HG03060 (cell line): ENCODE measurements around the gene CPVL.

Experiments
- ATAC-seq: cut with Tn5 transposase; IDR thresholded peaks from one replicate; pipeline ENCODE4 v1.9.1; 2021; ENCODE audit warnings: low read depth, moderate number of reproducible peaks; ENCODE audit not compliant: unreplicated experiment

CPVL gene

DNA sequence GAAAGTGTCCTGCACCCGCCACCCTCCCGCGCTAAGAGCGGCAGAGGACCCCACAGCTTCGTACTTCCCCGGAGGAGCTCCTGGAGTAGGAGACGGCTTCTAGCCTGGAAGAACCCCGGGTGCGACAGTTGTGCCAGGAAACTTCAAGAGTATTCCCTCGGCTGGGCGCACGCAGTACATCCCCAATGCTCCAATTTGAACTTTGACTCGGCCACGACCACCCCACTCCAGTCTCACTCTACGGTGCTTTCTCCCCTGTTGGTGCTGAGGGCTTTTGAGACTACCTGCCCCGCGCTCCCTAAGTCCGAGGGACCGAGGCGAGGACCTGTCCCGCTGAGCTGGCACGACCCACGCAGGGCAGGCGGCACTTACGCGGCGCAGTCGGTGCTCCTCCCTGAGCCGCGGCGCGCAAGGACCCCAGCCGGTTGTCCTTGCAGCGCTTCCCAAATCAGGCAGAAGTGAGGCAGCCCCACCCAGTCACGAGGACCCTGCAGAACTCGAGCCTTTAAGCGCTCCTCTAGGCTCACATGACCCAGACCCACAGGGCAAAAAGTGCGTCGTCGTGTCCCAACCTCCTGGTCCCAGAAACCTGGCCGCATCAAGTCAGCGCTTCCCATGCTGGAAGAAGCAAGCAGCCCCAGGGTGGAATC is at the start of gene CPVL:
Gene CPVL, minus strand, starts transcription at position 481 of the 650 bp plus-strand sequence. CDS start 25,476 bp downstream, outside the sequence.
- ATAC-seq: no peak

DNA sequence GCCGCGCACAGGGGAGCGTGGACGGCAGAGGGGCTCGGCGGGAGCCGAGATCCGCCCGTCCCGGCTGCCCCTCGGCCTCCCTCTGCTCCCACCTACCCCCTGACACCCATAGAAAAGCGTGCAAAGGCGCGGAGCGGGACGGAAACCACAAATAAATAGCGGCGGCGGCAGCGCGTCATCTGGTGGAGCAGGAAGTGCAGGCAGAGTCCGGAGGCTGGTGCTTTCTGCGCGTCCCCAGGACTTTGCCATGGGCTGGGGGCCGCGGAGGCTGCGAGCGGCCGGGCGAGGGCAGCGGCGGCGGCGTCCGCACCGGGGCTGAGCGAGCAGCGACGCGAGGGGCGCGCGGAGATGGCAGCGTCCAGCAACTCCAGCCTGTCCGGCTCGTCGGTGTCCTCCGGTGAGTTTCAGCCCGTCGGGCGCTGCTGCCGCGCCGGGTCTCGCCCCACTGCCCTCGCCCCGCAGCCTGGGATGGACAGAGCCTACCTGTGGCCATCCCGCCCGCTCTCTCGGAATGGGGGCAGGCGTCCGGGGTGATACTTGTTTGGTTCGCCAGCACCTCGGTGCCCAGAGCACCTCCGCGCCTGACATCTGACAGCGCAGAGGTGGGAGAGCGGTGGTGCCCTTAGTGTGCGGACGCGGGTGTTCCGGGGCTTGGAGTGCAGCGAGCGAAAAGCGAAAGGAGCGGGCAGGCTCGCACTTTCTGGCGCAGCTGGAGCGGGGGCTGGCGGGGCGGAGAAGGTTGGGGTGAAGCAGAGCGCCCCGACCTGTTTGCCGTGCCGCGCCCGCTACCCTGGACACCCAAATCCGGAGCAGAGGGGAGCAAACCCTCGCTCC is 48.5 kb upstream of the CPVL start, which contains the start of gene CHN2:
Gene CHN2, plus strand, starts transcription at position 182 of the 834 bp plus-strand sequence.
- ATAC-seq: no peak

DNA sequence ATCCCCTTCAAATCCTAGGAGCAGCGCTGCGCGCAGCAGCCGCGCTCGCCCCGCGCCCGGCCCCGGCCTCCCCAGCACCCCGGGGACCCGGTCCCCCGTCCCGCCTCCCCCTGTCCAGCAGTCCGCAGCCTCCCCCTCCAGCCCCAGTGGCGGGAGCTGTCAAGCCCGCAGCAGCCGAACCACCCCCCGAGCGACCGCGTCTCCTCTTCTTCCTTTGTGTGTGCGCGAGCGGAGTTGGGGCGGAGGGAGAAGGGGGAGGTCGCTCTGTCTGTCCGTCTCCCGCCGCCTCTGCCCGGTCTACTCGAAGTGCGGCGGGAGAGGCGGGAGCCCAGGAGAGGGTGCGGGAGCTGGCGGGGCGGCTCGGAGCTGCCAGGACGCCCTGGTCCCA is 47.9 kb upstream of the CPVL start:
- ATAC-seq: no peak

DNA sequence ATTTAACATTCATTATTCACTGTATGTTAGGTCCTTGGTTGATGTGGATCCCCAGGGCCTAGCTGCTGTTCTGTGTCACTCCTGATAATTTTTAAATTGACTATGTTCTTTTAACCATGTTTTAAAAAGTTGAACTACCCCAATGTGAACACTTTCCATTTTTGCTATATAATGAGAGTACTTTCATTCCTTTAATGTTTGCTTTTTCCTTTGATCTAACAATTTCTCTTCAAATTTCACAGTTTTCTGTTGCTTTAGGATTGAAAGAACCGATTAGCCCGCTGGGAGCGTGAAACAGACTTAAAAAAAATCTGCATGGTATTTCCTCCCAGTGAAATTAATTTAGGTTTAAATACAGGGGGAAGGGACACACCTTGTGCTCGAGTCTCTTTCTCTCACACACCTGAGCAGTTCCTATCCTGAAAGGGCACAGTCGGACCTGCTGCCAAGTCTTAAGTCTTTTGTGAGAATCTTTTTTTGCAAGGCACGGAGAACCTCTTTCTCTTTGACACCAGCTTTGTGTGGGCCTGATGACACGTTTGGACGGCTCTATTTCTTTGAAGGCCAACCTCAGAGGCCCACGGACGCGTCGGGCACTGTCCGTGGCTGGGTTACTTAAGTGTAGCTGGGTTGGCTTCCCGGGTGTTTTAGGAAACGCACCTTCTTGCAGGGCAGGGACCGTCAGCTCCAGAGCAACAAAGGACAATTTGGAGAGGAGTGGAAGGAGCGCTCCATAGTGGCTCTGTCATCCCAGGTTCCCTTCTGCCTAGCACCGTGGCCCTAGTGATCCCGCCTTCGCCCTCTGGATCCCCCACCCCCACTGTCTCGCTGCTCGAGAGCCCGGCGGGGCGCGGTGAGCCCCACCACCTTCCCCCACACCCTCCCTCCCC is 47.2 kb upstream of the CPVL start:
- ATAC-seq: no peak

DNA sequence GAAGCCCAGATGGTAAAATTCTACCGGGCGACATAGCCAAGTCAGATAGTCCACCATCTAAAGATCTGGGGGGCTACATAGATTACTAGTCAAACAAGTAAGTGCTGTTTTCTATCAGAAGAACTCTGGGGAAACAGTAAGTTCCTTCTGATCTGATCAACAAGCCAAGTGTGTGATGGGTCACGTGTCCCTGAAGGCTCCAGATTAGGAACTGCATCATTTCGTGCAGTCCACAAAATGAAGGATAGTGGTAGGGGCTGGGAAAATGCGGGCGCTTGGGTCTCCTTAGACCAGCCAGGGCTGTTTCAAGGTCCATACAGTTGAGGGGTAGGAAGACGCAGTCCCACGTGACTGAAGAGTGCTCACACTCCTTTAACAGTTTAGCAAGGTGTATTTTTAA is 46.5 kb upstream of the CPVL start:
- no peak for ATAC-seq

DNA sequence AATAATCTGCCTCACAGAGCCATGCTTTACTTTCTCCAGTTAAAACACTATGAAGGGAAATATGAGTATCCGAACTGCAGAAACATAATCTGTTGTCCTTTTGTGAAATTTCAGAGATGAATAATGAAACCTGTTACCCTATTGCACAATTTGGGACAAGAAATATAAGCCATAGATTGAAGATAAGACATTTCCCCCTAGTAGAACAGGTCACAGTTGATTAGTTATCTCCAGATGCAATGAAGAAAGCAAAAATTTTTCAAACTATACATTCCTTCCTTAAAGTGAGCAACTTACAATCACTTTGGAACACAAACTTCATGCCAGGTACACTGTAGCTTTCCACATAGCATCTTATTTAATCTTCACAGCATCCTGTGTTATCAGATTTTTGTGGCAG is 46.0 kb upstream of the CPVL start:
- no peak for ATAC-seq

DNA sequence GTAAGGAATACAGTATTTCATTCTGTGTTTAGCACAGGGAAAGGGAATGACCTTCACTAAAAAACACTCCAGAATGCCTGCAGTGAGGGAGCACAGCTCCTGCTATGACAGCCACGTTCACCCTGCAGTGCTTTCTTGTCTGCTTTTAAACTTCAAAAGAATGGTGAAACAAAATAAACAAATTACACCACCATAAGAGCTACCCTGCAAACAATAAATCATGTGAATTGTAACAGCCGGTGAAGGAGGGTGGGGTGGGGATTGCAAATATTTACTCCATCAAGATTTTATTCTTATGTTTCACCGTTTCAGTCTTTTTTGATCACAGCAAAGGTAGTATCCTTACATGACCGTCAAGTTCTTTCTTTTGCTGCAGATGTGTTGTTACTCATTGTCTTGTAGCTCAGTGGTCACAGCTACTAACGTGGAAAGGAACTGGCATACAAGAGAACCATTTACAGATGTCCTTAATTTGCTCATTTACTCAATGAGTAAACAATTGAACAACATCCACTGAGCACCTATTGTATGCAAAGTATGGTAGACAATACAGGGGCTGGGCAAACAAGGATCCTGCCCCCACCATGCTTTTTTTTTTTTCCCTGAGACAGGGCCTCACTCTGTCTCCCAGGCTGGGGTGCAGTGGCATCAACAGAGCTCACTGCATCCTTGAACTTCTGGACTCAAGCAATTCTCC is 44.2 kb upstream of the CPVL start:
- ATAC-seq: no peak

DNA sequence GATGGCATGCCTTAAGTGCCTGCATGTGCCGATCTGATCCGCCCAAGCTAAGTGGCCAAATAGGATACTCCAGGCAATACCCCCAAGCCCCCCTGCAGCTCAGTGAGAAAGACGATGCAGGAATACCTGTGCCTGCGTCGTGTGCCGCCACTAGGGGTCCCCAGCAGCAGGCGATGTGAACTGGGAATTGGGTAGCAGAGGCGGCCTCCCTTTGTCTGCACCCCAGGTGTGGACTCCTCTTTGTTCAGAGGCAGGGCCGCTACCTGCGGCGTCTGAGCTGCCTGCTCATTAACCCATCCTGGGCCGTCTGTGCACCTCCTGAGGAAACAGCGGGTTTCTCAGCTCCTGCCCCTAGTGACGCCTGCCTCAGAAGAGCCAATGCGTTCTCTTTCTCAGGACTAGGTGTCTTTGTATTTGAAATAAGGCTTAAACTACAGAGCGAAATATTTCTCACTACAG is 43.4 kb upstream of the CPVL start:
- ATAC-seq: no peak

DNA sequence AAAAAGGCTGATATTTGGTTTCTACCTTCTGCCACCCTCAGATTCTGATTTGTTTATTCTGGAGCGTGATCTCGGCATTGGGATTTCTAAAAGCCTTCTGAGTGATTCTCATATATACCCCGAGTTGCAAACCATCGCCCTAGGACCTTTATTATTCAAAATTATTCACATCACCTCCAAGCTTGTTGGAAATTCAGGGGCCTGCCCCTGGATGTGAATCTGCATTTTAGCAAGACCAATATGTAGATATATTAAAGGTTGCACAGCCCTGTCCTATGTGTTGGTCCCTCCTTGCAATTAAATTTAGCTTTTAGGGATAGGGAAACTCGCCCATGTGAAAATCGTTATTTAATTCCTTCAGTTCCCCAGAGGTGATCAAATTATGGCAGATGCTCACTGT is 39.3 kb upstream of the CPVL start:
- ATAC-seq: no peak

DNA sequence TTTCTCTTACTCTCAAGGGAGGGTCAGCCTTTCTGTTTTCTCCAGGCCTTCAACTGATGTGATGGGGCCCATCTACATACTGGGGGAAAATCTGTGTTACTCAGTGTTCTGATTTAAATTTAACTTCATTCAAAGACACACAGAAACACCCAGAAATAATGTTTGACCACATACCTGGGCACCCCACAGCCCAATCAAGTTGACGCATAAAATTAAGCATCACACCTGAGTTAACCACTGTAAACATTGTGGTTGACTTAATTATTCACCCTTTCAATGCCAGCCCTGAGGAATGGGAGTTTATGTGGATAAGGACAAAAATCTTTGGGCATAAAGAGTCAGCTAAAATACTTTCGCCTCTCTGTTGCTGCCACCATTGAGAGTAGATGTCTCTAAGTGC is 38.3 kb upstream of the CPVL start:
- no peak for ATAC-seq

DNA sequence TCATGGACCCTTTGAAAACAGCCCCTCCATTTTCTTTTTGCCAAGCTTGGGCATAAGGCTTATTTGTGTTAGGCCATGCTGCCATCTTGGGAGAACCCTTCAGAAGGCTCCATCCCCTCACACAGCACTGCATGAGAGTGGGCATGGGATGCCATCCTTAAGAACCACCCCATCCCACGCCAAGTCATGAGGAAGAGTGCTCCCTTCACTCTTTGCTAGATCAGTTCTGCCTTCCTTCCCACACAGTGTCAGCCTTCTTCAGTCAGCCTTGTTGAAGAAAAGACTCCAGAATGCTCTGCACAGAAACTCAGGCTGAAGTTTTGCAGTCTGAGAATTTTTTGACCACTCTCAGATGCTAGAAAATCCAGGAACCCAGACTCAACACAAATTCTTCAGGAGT is 32.8 kb upstream of the CPVL start:
- ATAC-seq: no peak

DNA sequence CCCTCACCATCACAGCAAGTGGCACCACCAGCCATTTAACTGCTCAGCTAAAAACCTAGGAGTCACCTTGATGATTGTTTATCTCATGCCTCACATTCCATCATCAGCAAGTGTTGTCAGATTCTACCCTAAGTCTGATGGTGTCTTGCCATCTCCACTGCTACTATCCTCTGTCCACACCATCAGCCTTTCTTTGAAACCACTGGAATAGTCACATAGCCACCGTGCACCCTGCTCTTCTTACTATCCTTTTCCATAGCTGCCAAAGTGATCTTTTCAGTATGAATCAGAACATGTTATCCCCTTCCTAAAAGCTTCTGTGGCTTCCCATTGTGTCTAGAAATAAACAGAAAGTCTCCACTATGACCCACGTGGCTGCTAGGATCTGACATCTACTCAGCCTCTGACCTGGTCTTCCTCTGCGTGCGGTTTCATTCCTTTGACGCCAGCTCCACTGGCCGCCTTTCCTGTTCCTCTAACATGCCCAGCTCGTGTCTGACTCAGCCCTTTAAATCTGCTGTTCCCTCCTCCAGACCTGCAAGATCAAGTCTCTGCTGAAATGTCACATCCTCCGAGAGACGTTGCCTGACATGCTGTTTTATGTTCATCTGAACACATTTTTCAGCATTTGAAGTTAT is 31.7 kb upstream of the CPVL start:
- ATAC-seq: no peak

DNA sequence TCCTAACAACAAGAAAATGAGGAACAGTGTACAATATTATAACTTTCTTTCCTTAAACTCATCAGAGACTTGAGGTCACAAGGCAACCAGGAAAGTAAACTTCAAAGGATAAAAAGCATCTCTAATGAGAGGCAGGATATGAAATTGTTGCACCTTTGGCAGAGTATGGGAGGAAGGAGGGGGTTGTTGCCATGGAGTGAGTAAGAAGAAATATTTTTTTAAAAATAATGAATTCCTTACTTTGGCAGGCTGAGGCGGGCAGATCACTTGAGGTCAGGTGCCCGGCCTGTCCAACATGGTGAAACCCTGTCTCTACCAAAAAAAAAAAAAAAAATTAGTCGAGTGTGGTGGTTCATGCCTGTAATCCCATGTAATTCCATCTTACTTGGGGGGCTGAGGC is 27.1 kb upstream of the CPVL start:
- ATAC-seq: no peak

DNA sequence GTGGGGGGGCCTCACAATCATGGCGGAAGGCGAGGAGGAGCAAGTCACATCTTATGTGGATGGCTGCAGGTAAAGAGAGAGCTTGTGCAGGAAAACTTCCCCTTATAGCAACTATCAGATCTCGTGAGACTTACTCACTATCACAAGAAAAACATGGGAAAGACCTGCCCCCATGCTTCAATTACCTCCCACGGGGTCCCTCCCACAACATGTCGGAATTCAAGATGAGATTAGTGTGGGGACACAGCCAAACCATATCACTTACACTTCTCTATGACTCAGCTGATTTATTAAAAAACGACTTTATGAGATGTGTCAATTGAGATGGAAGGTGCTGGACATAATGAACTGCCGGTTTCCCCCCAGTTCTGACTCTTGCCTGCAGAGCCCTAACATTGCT is 24.4 kb upstream of the CPVL start:
- ATAC-seq: no peak

DNA sequence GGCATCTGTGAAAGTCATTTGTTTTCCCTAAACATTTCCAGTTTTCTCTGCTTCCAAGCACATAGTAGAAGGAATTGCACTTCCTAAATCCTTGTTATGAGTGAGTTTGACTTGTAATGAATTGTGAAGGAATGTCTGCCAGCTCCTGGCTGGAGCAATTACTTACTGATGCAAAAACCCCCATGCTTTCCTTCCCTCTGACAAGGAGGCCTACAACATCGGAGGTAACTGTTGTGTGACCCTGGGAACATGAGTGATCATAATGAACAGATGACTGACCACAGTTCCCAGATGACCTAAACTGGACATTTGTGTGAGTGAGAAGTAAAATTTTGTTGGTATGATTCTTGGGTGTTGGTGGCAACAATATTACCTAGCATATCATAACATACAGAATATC is 21.4 kb upstream of the CPVL start:
- no peak for ATAC-seq

DNA sequence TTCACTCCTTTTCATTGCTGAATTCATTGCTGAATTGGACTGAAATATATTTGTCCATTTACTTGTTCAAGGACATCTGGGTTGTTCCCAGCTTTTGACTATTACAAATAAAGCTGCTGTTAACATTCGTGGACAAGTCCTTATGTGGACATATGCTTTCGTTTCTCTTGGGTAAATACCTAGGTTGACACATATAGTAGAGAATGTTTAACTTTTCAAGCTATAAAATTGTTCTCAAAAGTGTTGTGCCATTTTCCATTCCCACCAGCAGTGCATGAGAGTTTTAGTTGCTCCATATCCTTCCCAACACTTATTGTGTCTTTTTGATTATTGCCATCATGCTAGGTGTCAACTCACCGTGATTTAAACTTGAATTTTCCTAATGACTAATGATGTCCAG is 17.5 kb upstream of the CPVL start:
- ATAC-seq: no peak

DNA sequence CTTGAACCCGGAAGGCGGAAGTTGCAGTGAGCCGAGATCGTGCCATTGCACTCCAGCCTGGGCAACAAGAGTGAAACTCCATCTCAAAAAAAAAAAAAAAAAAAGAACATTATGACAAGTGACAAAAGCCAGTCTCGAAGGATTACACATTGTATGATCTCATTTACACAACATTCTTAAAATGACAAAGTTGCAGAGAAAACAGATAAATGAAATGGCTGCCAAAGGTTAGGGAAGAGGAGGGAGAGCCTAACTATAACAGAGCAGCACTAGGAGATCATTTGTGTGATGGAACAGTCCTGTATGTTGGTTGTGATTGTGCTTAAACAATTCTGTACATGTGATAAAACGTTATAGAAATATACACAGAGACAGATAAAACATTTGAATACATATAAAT is 16.2 kb upstream of the CPVL start:
- ATAC-seq: no peak

DNA sequence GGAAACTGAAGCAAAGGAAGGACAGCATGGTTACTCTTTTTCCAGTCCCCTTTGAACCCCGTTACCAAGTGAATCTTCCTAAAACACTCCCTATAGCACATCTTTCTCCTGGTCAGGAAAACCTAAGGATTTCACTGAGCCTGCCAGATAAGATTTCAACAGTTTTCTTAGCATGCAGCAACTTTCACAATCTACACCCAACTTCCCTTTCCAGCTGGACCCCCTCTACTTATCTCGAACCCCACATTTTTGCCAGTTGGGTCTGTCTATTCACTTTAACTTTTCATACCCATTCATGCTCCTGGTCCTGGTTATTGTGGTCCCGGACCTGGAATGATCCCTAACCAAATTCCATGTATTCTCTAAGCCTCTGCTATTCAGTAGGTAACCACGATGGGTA is 14.9 kb upstream of the CPVL start:
- ATAC-seq: no peak

DNA sequence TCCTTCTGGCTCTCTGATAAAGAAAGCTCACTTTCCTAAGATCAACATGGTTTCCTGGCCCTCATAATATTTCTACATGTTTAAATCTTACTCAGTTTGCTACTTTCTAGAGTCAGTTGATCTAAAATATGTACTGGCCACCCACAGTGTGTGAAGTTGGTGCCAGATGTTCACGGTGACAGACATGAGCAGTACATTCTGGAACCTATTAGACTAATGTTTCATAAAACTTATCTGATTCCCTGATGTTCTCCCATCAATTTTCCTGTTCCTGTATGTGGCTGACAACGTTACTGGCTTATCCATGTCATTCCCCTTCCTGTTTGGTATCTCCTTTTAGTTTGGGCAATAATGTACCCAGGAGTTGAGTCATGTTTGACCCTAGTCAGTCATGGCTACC is 13.7 kb upstream of the CPVL start:
- no peak for ATAC-seq

DNA sequence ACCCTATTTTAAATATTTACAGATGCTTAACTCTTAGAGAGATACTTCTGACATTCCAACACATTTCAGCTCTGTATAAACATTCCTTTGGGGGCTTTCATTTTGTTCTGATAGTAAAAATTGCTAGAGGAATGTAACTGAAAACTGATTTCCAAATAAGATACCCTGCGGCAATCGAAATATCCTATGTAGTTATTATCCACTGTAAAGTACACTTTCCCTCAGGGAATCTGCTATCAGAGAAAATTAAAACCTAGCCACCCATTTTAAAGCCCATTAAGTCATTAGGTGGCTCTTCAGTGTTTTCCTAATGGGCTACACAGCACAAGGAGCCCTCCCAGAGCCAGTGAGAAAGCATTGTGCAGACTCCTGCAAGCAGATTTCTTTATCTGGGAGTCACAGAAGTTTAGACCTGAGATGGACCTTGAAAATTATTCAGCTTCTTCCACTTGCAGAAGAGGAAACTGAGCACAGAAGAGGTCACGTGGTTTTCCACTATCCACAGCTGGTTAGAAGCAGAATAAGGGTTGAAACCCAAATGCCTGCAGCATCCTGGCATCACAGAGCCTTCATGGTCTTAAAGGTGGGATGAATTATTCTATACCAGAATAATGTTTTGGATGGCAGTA is 12.6 kb upstream of the CPVL start:
- no peak for ATAC-seq
